PC-3 (cell line): ENCODE data around the gene HIF1AN. TPM values are rescaled to one million over a fixed set of nuclear protein-coding genes. Genes with fewer than 3 reads are reported as not detected.
A peak's percentile ranks its signal among the peaks of the same experiment; 100 is the strongest.

ENCODE experiments used
- ATAC-seq: fragments of 200-7000 bp; cut with Tn5 transposase; 2 replicates; pipeline ENCODE4 v1.9.1; 2020; ENCODE audit warnings: mild to moderate bottlenecking, moderate library complexity
- BruUV-seq: library from RNA; stranded (reverse); fragments of 400-500 nt; replicated peaks from 2 replicates; lab custom pipeline; 2021; lab: Mats Ljungman, UMichigan
- CTCF ChIA-PET: fragments of 300-600 bp; sonication (Branson Sonifier 250); formaldehyde crosslinking; loops from one replicate; lab custom pipeline; 2022; ENCODE audit warnings: antibody characterized with exemption; lab: Charles Lee
- POLR2A ChIA-PET: fragments of 300-600 bp; sonication (Branson Sonifier 250); formaldehyde crosslinking; loops from one replicate; lab custom pipeline; 2022; ENCODE audit warnings: antibody characterized with exemption; ENCODE audit not compliant: unreplicated experiment; lab: Charles Lee
- DNase-seq: peaks from one replicate; pipeline ENCODE4 v3.0.0-alpha.2; 2015
- H2AFZ ChIP-seq: fragments of 300-600 bp; sonication (generic); 2 replicates; pipeline ENCODE4 v1.6.0; 2016; ENCODE audit warnings: antibody characterized with exemption, low read length
- H3F3A ChIP-seq: fragments of 300-600 bp; sonication (generic); one replicate; pipeline ENCODE4 v1.6.0; 2017; ENCODE audit warnings: antibody characterized with exemption, low read length, control low read depth, mild to moderate bottlenecking; ENCODE audit not compliant: unreplicated experiment
- H3K27ac ChIP-seq: fragments of 300-600 bp; sonication (generic); 2 replicates; pipeline ENCODE4 v1.5.1; 2016; ENCODE audit warnings: mild to moderate bottlenecking, low read length
- H3K27me3 ChIP-seq: fragments of 300-600 bp; sonication (generic); 2 replicates; pipeline ENCODE4 v1.6.1; 2016; ENCODE audit warnings: low read length, mixed read lengths
- H3K36me3 ChIP-seq: fragments of 300-600 bp; sonication (generic); 2 replicates; pipeline ENCODE4 v1.6.1; 2016; ENCODE audit warnings: low read depth, mixed run types, low read length, mixed read lengths
- H3K4me1 ChIP-seq: fragments of 300-600 bp; sonication (generic); 2 replicates; pipeline ENCODE4 v1.5.1; 2016; ENCODE audit warnings: low read length; ENCODE audit not compliant: insufficient read depth
- H3K4me2 ChIP-seq: fragments of 300-600 bp; sonication (generic); 2 replicates; pipeline ENCODE4 v1.6.0; 2016; ENCODE audit warnings: low read length
- H3K4me3 ChIP-seq: fragments of 300-600 bp; sonication (generic); 2 replicates; pipeline ENCODE4 v1.5.1; 2016; ENCODE audit warnings: mild to moderate bottlenecking, low read length, mixed read lengths
- H3K79me2 ChIP-seq: fragments of 300-600 bp; sonication (generic); 2 replicates; pipeline ENCODE4 v1.6.1; 2017; ENCODE audit warnings: low read length, mixed read lengths
- H3K9ac ChIP-seq: fragments of 300-600 bp; sonication (generic); 2 replicates; pipeline ENCODE4 v1.6.0; 2016; ENCODE audit warnings: mild to moderate bottlenecking, low read length
- H3K9me2 ChIP-seq: fragments of 300-600 bp; sonication (generic); replicated peaks from 2 replicates; pipeline ENCODE4 v1.6.1; 2016; ENCODE audit warnings: mixed run types, low read length, mixed read lengths
- H3K9me3 ChIP-seq: fragments of 300-600 bp; sonication (generic); 2 replicates; pipeline ENCODE4 v1.6.1; 2016; ENCODE audit warnings: low read length, mixed read lengths
- H4K20me1 ChIP-seq: fragments of 300-600 bp; sonication (generic); 2 replicates; pipeline ENCODE4 v1.6.1; 2016; ENCODE audit warnings: low read length, mixed read lengths
- EZH2 ChIP-seq: fragments of 300-600 bp; sonication (generic); IDR thresholded peaks from one replicate; pipeline ENCODE4 v1.6.1; 2017; ENCODE audit warnings: antibody characterized with exemption, mild to moderate bottlenecking, low read length; ENCODE audit not compliant: unreplicated experiment
- EZH2phosphoT487 ChIP-seq: fragments of 300-600 bp; sonication (generic); IDR thresholded peaks from 2 replicates; pipeline ENCODE4 v1.6.1; 2018; ENCODE audit warnings: mild to moderate bottlenecking, antibody characterized with exemption, low read length, borderline replicate concordance
- intact Hi-C: fragments of 100-400 bp; cut with micrococcal nuclease; formaldehyde crosslinking; loops from 2 replicates; pipeline ENCODE4 v1.9.0; 2023
- total RNA-seq: library from RNA; depleted of rRNA; stranded (reverse); fragments of >200 nt; gene quantifications from 2 replicates; pipeline ENCODE4 v1.2.3, GENCODE V29; 2014
- TF ChIP-seq, protein P1 (sequence below): fragments of 300-600 bp; sonication (generic); conservative IDR thresholded peaks from 2 replicates; pipeline ENCODE4 v1.5.1; 2017; ENCODE audit warnings: antibody characterized with exemption, low read depth, mild to moderate bottlenecking, low read length

HIF1AN gene
- total RNA-seq, 1 experiment from 2014 or later = 4.5 TPM

DNA sequence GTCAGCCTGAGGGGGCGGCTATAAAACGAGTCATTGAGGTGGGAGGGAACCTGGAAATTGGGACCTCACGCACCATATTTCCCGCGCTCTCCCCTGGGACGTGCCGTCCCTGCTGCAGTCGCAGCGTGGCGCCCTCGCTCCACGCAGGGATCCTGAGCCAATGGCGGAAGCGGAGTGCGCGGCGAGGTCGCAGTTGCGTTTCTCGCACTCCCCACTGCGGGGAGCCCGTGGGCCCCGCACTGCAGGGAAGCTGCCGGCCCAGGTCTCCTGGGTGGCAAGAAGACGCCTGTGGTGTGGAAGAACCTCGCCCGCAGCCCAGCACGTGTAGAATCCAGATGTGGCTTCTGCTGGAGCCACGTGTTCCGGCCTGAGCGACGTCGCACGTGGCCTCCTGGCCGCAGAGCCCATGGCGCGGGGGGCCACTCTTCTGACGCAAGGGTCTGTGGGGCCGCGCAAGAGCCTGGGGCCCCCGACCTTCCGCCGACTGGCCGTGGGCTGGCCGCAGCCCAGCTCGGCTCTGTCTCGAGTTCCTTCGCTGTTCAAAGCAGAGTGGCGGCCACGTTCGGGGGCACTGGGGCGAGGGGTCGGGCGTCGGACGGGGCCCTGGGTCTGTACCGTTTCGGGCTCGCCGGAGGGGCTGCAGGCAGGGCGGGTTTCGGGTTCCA, 26.4 kb downstream of the HIF1AN start:
- TF ChIP-seq, protein P1, sequence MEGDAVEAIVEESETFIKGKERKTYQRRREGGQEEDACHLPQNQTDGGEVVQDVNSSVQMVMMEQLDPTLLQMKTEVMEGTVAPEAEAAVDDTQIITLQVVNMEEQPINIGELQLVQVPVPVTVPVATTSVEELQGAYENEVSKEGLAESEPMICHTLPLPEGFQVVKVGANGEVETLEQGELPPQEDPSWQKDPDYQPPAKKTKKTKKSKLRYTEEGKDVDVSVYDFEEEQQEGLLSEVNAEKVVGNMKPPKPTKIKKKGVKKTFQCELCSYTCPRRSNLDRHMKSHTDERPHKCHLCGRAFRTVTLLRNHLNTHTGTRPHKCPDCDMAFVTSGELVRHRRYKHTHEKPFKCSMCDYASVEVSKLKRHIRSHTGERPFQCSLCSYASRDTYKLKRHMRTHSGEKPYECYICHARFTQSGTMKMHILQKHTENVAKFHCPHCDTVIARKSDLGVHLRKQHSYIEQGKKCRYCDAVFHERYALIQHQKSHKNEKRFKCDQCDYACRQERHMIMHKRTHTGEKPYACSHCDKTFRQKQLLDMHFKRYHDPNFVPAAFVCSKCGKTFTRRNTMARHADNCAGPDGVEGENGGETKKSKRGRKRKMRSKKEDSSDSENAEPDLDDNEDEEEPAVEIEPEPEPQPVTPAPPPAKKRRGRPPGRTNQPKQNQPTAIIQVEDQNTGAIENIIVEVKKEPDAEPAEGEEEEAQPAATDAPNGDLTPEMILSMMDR = peak; percentile 50
- TF ChIP-seq EZH2phosphoT487 = no peak
- Histone ChIP-seq H3K36me3 (no peaks in the 10 kb centered on the region), H3K4me3 (no peak overlapping the region), H3K4me1 (no peaks in the 10 kb centered on the region), H3K4me2 (no peak overlapping the region), H3K9ac (no peak overlapping the region), H3K27ac (no peak overlapping the region), H3K9me3 (no peaks in the 10 kb centered on the region), H3K27me3 (no peaks in the 10 kb centered on the region), H3F3A (no peaks in the 10 kb centered on the region), H3K9me2 (no peaks in the 10 kb centered on the region), H4K20me1 (no peaks in the 10 kb centered on the region), H3K79me2 (no peaks in the 10 kb centered on the region), H2AFZ (no peak overlapping the region)
- DNase-seq (peak; percentile 21), ATAC-seq (peak; percentile 42)
- no TSS peak for BruUV-seq
- ChIA-PET CTCF (interaction anchor here (1.0 kb wide), 1 partner anchor 316 kb away, joined by 4 read pairs; no protein-coding TSS in a partner anchor), POLR2A (no interaction called here)
- intact Hi-C loops = loop anchor here (10.0 kb wide), 1 partner anchor 313 kb away; no protein-coding TSS in a partner anchor

DNA sequence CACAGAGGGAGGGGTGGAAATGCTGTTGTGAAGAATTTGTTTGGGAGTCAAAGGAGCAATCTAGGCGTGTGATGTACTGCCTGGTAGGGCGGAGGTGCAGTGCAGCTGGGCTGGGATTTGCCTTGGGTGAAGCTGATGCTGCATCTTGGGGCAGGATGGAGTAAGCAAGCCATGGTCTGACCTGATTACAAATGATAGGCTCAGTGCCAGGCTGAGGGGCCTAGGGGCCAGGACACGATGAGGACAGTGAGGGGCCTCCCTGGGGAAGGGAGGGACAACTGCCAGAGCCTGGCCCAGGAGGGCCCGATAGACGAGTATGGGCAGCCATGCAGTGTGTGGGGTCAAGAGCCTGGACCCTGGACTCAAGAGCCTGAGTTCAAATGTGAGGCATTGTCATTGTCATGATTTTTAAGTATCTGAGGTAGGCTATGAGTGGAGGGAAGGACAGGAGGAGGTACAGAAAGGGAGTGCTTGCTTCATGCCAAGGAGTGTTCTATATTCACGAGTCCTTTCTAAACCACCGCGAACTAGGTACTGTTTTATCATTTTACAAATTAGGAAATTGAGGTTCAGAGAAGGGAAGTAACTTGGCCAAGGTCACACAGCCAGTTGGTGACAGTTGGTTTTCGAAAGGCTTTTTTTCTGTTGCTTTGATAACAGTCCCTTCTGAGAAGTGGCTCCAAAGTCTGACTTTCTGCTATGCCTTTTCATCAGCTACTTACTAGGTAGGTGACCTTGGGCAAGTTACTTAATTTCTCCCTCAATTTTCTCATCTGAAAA, 29.7 kb downstream of the HIF1AN start:
- no peak for TF ChIP-seq EZH2phosphoT487
- no peak for TF ChIP-seq EZH2
- TF ChIP-seq, protein P1 = no peak
- Histone ChIP-seq H3K36me3 (no peaks in the 10 kb centered on the region), H3K4me1 (no peaks in the 10 kb centered on the region), H3K27ac (no peak overlapping the region), H3K27me3 (no peaks in the 10 kb centered on the region), H2AFZ (no peak overlapping the region), H3K9me3 (no peaks in the 10 kb centered on the region), H4K20me1 (no peaks in the 10 kb centered on the region), H3K4me3 (no peak overlapping the region), H3K9ac (no peak overlapping the region), H3K79me2 (no peaks in the 10 kb centered on the region), H3K4me2 (no peak overlapping the region), H3F3A (no peaks in the 10 kb centered on the region), H3K9me2 (no peaks in the 10 kb centered on the region)
- intact Hi-C loops = loop anchor here (10.0 kb wide), 1 partner anchor 309 kb away; no protein-coding TSS in a partner anchor
- CTCF ChIA-PET = no interaction called here
- no peak for DNase-seq
- no TSS peak for BruUV-seq
- no peak for ATAC-seq
- POLR2A ChIA-PET = no interaction called here
